OCI-LY1 (cell line): ENCODE measurements around the gene BLCAP.

ENCODE experiments used
- EZH2 ChIP-seq: fragments of 200-600 bp; sonication (generic), shearing (Covaris generic); IDR thresholded peaks from 2 replicates; pipeline ENCODE4 v1.8.0; 2017; ENCODE audit warnings: borderline replicate concordance, mixed run types, mild to moderate bottlenecking, antibody characterized with exemption, low read length, moderate library complexity, mixed read lengths
- TF ChIP-seq, protein P1 (sequence below): fragments of 200-600 bp; sonication (generic), shearing (Covaris generic); IDR thresholded peaks from 2 replicates; pipeline ENCODE4 v1.5.1; 2017; ENCODE audit warnings: mild to moderate bottlenecking, antibody characterized with exemption, low read length, moderate library complexity, mixed read lengths

- TF ChIP-seq, protein P1, sequence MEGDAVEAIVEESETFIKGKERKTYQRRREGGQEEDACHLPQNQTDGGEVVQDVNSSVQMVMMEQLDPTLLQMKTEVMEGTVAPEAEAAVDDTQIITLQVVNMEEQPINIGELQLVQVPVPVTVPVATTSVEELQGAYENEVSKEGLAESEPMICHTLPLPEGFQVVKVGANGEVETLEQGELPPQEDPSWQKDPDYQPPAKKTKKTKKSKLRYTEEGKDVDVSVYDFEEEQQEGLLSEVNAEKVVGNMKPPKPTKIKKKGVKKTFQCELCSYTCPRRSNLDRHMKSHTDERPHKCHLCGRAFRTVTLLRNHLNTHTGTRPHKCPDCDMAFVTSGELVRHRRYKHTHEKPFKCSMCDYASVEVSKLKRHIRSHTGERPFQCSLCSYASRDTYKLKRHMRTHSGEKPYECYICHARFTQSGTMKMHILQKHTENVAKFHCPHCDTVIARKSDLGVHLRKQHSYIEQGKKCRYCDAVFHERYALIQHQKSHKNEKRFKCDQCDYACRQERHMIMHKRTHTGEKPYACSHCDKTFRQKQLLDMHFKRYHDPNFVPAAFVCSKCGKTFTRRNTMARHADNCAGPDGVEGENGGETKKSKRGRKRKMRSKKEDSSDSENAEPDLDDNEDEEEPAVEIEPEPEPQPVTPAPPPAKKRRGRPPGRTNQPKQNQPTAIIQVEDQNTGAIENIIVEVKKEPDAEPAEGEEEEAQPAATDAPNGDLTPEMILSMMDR = no peak
- TF ChIP-seq EZH2 = no peak
Observed at GRCh38 chr20:37528446-37529213, 954 bp upstream of the BLCAP start.
